Measurements from ENCODE around the gene KRT1.

KRT1 gene

DNA sequence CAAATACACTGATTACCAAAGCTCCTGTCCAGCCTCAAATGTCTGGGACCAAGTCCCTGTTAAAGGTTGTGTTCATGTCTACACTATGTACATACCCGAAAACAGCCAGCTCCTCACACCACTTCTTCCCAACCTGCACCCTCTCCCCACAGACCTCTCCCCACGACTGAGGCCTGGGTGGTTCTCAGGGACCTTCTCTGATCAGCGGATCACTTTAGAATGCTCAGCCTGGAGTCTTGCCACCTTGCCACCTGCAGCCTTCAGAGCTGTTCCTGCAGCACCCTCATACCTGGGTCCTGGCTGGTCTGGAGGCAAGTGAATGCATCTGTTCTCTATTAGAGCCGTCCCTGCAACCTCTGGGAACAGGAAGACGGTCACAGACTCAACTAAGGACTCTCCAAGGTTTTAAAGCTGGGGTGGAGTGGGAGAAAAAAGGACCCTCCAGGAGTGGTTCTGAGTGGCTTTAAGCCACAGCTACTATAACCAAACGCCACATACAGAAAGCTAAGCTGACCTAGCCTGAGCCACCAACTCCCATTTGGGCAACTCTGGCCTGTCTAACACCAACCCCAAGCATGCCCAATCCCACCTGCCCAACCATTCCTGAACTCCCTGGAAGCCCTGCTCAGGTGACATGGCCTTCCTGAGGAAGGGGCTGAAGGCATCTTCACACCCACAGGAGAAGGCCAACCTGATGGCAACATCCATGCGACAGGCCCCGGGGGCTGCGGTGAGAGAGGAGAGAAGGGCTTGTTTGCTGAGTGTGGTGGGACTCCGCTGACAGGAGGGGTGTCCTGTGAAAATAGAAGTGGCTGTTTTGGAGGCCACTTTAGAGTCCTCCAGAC is 36.8 kb downstream of the KRT1 start:
- POLR2A ChIA-PET: no interaction called here
- DNase-seq (ENCODE audit: extremely low spot score): no peak
- TF ChIP-seq, protein P1, sequence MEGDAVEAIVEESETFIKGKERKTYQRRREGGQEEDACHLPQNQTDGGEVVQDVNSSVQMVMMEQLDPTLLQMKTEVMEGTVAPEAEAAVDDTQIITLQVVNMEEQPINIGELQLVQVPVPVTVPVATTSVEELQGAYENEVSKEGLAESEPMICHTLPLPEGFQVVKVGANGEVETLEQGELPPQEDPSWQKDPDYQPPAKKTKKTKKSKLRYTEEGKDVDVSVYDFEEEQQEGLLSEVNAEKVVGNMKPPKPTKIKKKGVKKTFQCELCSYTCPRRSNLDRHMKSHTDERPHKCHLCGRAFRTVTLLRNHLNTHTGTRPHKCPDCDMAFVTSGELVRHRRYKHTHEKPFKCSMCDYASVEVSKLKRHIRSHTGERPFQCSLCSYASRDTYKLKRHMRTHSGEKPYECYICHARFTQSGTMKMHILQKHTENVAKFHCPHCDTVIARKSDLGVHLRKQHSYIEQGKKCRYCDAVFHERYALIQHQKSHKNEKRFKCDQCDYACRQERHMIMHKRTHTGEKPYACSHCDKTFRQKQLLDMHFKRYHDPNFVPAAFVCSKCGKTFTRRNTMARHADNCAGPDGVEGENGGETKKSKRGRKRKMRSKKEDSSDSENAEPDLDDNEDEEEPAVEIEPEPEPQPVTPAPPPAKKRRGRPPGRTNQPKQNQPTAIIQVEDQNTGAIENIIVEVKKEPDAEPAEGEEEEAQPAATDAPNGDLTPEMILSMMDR (IDR thresholded peaks at IDR 0.05; ENCODE audit: control extremely low read depth, extremely low read depth, low read depth, missing control alignments): no peak
- CTCF ChIA-PET: no interaction called here

DNA sequence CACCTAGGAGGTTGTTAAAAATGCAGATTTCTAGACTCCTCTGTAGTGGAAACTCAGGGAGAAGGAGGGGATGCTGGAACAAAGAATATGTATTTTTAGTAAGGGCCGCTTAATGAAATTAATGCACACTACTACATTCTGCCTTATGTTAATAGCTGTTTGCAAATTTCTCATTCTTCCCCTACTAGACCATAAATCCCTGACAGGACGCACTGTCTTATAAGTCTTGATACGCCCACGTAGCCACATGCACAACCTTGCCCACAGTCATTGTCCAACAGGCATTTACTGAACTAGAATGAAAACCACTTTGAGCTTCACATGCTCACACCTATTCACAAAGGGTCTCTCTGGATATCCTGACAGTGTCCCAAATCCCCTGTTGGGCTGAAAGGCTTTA is 38.7 kb downstream of the KRT1 start:
- ChIA-PET POLR2A (no interaction called here), CTCF (no interaction called here)
- DNase-seq (ENCODE audit: extremely low spot score): no peak
- TF ChIP-seq, protein P1 (IDR thresholded peaks at IDR 0.05; ENCODE audit: control extremely low read depth, extremely low read depth, low read depth, missing control alignments): no peak

DNA sequence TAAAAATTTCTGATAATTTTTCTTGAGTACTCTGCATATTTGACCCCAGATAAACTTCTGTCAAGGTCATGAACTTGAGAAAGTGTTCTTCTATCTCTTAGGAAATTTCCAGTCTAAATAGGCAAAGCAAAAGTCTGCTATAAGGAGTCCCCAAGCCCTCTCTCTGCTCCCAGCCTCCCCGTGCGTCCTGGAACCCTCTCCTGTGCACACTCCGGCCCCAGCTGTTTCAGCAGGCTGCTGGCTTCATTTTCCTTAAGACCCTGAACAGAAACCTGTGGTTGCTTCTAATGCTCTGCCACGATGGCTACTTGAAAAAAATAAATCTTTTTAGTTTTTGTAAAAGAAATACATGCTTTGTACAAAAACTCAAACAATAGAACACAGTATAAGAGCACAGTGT is 42.9 kb downstream of the KRT1 start:
- ChIA-PET POLR2A (no interaction called here), CTCF (no interaction called here)
- no peak for DNase-seq (ENCODE audit: extremely low spot score)
- TF ChIP-seq, protein P1 (IDR thresholded peaks at IDR 0.05; ENCODE audit: control extremely low read depth, extremely low read depth, low read depth, missing control alignments): no peak

DNA sequence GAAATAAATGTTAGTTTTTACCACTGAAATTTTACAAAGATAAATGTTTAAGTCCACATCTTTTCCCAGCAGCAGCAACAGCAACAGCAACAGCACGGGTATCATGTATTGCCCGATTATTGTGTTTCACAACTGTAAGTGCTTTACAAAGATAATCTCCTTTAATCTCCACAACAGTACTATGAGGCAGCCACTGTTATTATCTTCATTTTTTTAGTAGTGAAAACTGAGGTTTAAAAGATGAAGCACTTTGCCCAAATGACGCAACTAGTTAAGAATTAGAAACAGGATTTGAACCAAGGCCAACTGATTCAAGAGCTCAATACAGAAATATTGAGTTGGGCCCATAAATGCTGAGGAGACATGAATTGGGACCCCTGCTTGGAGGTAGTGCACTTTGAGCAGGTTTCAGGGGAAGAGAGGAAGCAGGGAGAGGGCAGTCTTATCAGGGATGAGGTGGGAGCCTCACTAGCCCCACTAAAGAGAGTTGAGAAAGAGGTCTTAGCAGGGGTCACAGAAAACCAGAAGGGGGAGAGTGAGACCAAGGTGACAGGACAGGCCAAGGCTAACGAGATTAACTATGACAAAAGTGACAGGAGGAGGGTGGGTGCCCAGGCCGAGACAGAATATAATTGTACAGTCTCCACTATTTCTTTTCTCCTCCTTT is 43.5 kb downstream of the KRT1 start:
- DNase-seq (ENCODE audit: extremely low spot score): no peak
- ChIA-PET POLR2A (no interaction called here), CTCF (no interaction called here)
- TF ChIP-seq, protein P1 (IDR thresholded peaks at IDR 0.05; ENCODE audit: control extremely low read depth, extremely low read depth, low read depth, missing control alignments): no peak

DNA sequence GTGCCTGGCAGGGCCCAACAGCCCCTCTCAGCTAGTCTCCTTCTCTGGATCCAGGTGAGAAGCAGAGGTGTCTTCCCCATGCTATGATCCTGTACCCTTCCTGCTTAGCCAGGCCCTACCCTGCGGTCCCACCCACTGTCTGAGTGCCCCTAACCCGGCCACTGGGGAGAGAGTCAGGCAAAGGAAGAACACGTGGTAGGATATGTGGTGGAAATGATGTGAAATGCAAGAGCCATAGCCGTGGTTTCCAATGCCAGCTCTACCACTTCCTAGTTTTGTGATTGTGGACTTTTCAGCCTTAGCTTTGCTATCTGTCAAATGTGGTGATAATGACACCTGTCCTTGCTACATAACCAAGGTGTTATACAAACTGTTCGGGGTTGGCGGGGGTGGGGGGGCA is 44.0 kb downstream of the KRT1 start:
- no peak for DNase-seq (ENCODE audit: extremely low spot score)
- ChIA-PET POLR2A (no interaction called here), CTCF (no interaction called here)
- TF ChIP-seq, protein P1 (IDR thresholded peaks at IDR 0.05; ENCODE audit: control extremely low read depth, extremely low read depth, low read depth, missing control alignments): no peak

DNA sequence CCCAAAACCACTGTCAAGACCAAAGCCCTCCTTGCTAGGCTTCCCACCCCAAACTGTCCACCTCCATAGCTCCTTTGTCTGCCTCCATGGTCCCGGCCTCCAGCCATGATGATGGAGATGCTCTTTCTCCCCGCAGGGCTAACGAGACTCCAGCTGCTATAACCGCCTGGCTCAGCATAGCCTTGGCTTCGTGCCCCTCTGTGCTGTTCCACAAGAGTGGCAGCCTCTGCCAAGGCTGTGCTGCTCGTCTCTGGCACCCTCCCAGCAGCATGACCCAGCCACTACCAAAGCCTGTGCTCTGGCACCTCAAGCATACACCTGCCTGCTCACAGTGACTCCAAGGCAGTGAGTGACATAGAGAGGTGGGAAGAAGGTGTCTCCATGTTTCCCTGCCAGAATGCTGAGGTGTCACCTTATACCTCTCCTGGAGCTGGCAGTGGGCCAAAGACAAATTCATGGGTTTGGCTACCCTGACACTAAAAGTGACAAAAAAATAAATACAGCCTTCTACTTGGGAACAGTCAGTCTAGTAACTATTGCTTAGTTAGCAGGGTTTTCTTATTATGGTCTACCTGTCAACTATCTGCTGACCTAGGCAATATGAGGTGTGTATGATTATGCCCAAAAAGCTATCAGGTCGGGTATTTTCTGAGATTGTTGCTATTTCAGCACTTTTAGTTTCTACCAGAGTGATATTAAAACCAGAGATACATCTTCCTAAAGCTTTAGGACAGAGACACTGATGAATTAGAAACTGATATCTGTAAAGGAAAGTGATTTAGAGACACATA is 45.7 kb downstream of the KRT1 start:
- TF ChIP-seq, protein P1 (IDR thresholded peaks at IDR 0.05; ENCODE audit: control extremely low read depth, extremely low read depth, low read depth, missing control alignments): no peak
- ChIA-PET POLR2A (no interaction called here), CTCF (no interaction called here)
- no peak for DNase-seq (ENCODE audit: extremely low spot score)
